ENCODE results near the gene KBTBD7. TPM values are rescaled to one million over a fixed set of nuclear protein-coding genes. Genes with fewer than 3 reads are reported as not detected.
A peak's percentile ranks its signal among the peaks of the same experiment; 100 is the strongest.

KBTBD7 gene
- total RNA-seq, 1 donor from 2014 or later = 8.4 TPM

- ATAC-seq = no peak
- Histone ChIP-seq H3K9me3 (no peaks in the 10 kb centered on the region), H3K27ac (no peak overlapping the region), H3K27me3 (ENCODE audit: low read depth) (no peaks in the 10 kb centered on the region), H3K36me3 (peaks cover 26% of the 10 kb centered on the region), H3K4me1 (no peaks in the 10 kb centered on the region), H3K4me3 (no peak overlapping the region)
- intact Hi-C loops (cut with DNase I) = no loop called here
- TF ChIP-seq, protein P1, sequence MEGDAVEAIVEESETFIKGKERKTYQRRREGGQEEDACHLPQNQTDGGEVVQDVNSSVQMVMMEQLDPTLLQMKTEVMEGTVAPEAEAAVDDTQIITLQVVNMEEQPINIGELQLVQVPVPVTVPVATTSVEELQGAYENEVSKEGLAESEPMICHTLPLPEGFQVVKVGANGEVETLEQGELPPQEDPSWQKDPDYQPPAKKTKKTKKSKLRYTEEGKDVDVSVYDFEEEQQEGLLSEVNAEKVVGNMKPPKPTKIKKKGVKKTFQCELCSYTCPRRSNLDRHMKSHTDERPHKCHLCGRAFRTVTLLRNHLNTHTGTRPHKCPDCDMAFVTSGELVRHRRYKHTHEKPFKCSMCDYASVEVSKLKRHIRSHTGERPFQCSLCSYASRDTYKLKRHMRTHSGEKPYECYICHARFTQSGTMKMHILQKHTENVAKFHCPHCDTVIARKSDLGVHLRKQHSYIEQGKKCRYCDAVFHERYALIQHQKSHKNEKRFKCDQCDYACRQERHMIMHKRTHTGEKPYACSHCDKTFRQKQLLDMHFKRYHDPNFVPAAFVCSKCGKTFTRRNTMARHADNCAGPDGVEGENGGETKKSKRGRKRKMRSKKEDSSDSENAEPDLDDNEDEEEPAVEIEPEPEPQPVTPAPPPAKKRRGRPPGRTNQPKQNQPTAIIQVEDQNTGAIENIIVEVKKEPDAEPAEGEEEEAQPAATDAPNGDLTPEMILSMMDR (IDR thresholded peaks at IDR 0.05) = no peak
- DNase-seq = no peak
Observed at GRCh38 chr13:41231025-41231677, 36.8 kb upstream of the KBTBD7 start.

DNA sequence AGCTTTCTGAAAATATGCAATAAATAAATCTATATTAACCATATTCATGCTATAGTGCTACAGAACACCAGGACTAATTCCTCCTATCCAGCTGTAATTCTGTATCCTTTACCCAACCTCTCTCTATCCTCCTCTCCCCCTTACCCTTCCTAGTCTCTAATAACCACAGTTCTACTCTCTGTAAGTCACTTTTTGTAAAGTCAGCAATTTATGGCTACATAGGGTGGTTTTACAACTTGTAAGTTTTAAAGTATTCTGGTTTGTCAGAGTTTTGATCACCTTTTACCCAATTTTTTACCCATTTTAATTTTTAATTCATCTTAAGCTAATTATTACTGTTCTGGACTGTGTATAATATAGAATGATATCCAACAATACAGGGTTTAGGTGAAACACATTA lies 35.0 kb upstream of the KBTBD7 start:
- intact Hi-C loops (cut with DNase I) = loop anchor here (10.0 kb wide), 1 partner anchor 155 kb away; no protein-coding TSS in a partner anchor
- no peaks in the 10 kb centered on the region for H3K4me1 ChIP-seq
- ATAC-seq (no peak), DNase-seq (no peak)
- H3K9me3 ChIP-seq = no peaks in the 10 kb centered on the region
- H3K27me3 ChIP-seq (ENCODE audit: low read depth) = no peaks in the 10 kb centered on the region
- TF ChIP-seq, protein P1 (IDR thresholded peaks at IDR 0.05) = no peak
- H3K36me3 ChIP-seq = peaks cover 27% of the 10 kb centered on the region
- H3K27ac ChIP-seq = no peak overlapping the region
- no peak overlapping the region for H3K4me3 ChIP-seq

DNA sequence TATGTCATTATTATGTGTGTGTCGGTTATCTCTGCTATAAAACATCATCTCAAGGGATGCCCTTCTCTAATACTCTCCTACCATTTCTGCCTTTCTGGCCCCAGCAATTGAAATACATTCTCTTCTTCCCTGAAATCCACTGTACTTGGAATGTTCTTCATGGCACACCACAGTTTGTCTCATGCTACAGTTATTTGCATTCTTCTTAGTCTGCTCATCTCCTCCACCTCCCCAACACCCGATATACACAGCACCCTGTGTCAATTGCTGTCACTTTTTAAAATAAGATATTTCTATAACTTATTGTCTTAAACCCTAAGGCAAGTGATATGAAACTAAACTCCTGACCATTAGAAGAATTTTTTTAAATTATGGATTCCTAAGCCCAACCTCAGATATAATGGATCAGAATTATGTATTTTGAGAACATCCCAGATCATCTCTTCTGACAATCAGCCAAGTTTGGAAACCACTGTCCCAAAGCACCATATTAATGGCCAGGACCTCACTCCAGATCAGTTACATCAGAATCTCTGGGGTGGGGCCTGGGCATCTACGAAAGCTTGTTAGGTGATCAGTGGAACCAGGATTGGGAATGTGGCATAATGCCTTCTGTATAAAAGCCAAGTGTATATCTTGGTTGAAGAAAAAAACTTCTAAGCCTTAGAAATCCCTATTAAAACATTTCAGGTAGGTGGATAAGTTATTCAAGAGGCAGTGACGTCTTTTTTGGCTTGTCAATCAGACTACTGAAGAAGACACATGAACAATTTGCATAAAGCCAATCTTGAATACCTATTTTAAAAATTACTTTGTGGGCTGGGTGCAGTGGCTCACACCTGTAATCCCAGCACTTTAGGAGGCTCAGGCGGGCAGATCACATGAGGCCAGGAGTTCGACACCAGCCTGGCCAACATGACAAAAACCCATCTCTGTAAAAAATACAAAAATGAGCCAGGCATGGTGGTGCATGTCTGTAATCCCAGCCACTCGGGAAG lies 30.0 kb upstream of the KBTBD7 start:
- Histone ChIP-seq H3K4me3 (no peak overlapping the region), H3K4me1 (no peaks in the 10 kb centered on the region), H3K36me3 (peaks cover 17% of the 10 kb centered on the region), H3K27me3 (ENCODE audit: low read depth) (no peaks in the 10 kb centered on the region), H3K9me3 (no peaks in the 10 kb centered on the region), H3K27ac (no peak overlapping the region)
- TF ChIP-seq, protein P1 (IDR thresholded peaks at IDR 0.05) = no peak
- intact Hi-C loops (cut with DNase I) = loop anchor here (10.0 kb wide), 1 partner anchor 150 kb away; no protein-coding TSS in a partner anchor
- no peak for ATAC-seq
- DNase-seq = no peak

DNA sequence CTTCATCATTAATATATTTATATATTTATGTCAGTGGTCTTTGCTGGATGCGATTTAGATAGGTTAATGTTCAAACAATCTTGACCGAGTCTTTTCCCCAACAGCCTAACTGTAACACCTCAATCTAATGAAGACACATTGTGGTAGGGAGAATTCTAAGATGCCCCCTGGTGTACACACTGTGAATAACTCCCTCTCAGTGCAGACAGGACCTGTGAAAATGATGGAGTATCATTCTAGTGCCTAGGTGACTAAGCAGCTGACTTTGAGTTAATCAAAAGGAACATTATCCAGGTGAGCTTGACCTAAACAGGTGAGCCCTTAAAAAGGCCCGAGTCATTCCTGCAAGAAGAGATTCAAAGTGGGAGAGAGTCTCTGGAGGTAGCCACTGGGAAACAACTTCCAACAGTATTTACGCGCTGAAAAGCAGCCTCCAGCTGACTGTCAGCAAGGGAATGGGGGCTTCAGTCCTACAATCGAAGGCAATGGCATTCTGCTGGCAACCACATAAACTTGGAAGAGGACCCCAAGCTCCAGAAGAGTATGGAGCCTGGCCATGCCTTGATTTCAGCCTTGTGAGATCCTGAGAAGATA lies 28.0 kb upstream of the KBTBD7 start:
- Histone ChIP-seq H3K4me1 (no peaks in the 10 kb centered on the region), H3K27ac (no peak overlapping the region), H3K4me3 (no peak overlapping the region), H3K36me3 (peaks cover 8% of the 10 kb centered on the region), H3K27me3 (ENCODE audit: low read depth) (no peaks in the 10 kb centered on the region), H3K9me3 (no peaks in the 10 kb centered on the region)
- intact Hi-C loops (cut with DNase I) = loop anchor here (10.0 kb wide), 1 partner anchor 148 kb away; no protein-coding TSS in a partner anchor
- TF ChIP-seq, protein P1 (IDR thresholded peaks at IDR 0.05) = peak; percentile 80
- DNase-seq = no peak
- peak; percentile 90 to 92 for ATAC-seq

- Histone ChIP-seq H3K27ac (no peak overlapping the region), H3K4me1 (no peaks in the 10 kb centered on the region), H3K36me3 (no peaks in the 10 kb centered on the region), H3K9me3 (no peaks in the 10 kb centered on the region), H3K27me3 (ENCODE audit: low read depth) (no peaks in the 10 kb centered on the region), H3K4me3 (no peak overlapping the region)
- ATAC-seq = no peak
- intact Hi-C loops (cut with DNase I) = loop anchor here (10.0 kb wide), 1 partner anchor 146 kb away; no protein-coding TSS in a partner anchor
- DNase-seq = no peak
- TF ChIP-seq, protein P1 (IDR thresholded peaks at IDR 0.05) = no peak
Observed at GRCh38 chr13:41220401-41220800, 26.0 kb upstream of the KBTBD7 start.

Measured in lower lobe of right lung (tissue), 2 donors.